DMS114 treated with DMSO at 0.1 percent for 48 hours (cell line): Measurements from ENCODE around the gene ZBTB43.

Experiments used
- DNase-seq: peaks from one replicate; lab custom pipeline; 2025; ENCODE audit not compliant: unreplicated experiment; lab: John Stamatoyannopoulos, UW

ZBTB43 gene

GRCh38 chr9:126827227-126827626 is 22.4 kb downstream of the ZBTB43 start:
- no peak for DNase-seq

- no peak for DNase-seq
These were observed 24.2 kb downstream of the ZBTB43 start for GRCh38 chr9:126829035-126829434.

GRCh38 chr9:126830827-126831226 is 26.0 kb downstream of the ZBTB43 start:
- DNase-seq: no peak

- DNase-seq: no peak
These were observed 27.6 kb downstream of the ZBTB43 start for GRCh38 chr9:126832440-126832839.

GRCh38 chr9:126833020-126833419 is 28.2 kb downstream of the ZBTB43 start:
- DNase-seq: no peak

- no peak for DNase-seq
These were observed 29.0 kb downstream of the ZBTB43 start for GRCh38 chr9:126833710-126834345.

GRCh38 chr9:126834672-126835071 is 29.8 kb downstream of the ZBTB43 start:
- no peak for DNase-seq

GRCh38 chr9:126836216-126836615 is 31.4 kb downstream of the ZBTB43 start:
- DNase-seq: no peak

- no peak for DNase-seq
These were observed 33.4 kb downstream of the ZBTB43 start for GRCh38 chr9:126838055-126838811.

- no peak for DNase-seq
These were observed 34.1 kb downstream of the ZBTB43 start for GRCh38 chr9:126838895-126839294.

GRCh38 chr9:126839301-126839700 is 34.5 kb downstream of the ZBTB43 start:
- DNase-seq: no peak

- no peak for DNase-seq
These were observed 37.5 kb downstream of the ZBTB43 start for GRCh38 chr9:126842220-126842842.

- DNase-seq: no peak
These were observed 38.3 kb downstream of the ZBTB43 start for GRCh38 chr9:126842977-126843799.

- no peak for DNase-seq
These were observed 39.2 kb downstream of the ZBTB43 start for GRCh38 chr9:126844085-126844484.

GRCh38 chr9:126847051-126847450 is 42.2 kb downstream of the ZBTB43 start:
- DNase-seq: no peak

GRCh38 chr9:126849591-126850225 is 44.9 kb downstream of the ZBTB43 start:
- DNase-seq: no peak

- DNase-seq: no peak
These were observed 46.5 kb downstream of the ZBTB43 start for GRCh38 chr9:126851286-126851880.

GRCh38 chr9:126852086-126852688 is 47.3 kb downstream of the ZBTB43 start:
- DNase-seq: no peak

GRCh38 chr9:126853667-126854066 is 48.8 kb downstream of the ZBTB43 start:
- no peak for DNase-seq

GRCh38 chr9:126854734-126855133 is 49.9 kb downstream of the ZBTB43 start:
- no peak for DNase-seq
